ENCODE results near the gene MPZL1.
"Not testable (repeated sequence)": the region's sequence is repeated elsewhere in the genome, so short reads cannot be mapped to it uniquely, and the experiment has no call there.

MPZL1 gene

GRCh38 chr1:167819849-167820683 is 98.3 kb downstream of the MPZL1 start:
- peak in 1 of 5 experiments; percentile 20 for DNase-seq

DNA sequence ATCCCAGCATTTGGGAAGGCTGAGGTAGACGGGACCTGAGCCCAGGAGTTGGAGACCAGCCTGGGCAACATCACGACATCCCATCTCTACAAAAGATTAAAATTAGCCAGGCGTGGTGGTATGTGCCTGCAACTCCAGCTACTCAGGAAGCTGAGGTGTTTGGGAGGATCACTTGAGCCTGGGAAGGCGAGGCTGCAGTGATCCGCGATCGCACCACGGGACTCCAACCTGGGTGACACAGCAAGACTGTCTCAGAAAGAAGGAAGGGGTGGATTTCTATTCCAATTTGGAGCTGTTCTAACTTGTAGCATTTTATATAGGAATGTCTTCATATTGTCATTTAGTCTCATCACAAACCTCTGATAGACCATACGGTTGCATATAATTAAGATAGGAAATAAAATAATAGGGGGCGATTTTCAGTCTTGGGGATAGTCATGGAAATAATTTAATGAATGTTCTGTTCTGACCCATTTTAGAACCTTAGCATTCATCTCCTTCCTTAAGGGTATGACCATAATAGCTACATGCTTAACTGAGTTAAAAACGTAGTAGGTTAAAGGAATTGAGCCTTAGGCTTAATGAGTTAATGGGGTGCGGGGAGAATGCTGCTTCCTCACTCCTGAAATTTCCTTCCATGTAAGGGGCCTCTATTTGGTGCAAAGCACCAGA is 99.0 kb downstream of the MPZL1 start:
- no peak for DNase-seq

DNA sequence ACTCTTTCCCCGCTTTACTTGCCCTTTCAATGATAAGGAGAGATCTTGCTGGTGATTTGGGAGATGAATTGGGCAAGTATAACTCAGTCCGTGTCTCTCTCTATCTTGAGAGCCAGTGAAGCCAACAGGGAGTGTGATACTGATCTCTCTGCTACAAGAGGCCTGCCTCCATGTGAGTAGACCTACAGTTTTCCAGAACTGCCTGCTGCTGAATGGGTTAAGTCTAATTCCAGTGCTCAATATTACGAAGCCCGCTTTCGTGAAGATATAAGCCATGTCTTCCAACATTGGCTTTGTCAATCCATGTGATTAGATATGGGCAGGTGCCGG is 99.5 kb downstream of the MPZL1 start:
- no peak for DNase-seq

DNA sequence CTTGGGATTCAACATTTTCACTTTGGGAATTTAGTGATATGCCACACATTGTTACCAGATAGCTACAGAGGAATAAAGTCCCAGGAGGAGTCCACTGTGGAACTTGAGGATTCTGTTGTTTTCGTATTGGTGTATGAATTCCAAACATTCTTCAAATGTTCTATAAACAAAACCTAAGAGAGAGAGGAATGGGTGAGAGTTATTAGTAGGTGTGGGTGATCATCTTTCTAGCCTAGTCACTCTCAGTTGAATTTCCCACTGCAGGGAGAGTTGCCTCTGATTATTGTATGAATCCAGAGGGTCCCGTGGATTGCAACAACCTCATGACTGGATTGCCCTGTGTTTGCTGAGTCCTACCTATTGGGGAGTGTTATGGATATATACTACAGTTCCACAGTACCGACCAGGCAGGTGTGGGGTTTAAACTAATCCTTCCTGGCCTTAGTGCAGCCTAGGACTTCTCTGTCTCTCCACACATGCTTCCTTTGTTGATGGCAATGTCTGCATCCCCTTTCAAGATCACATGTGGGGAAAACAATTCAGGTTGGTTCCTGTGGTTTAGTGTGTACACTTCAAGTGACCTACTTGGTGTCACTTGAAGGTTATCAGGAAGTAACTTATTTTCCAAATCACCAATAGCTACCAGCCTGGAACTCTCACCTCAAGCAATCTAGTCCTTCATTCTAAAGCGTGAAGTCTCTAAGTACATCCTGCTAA is 100.3 kb downstream of the MPZL1 start:
- peak in 1 of 5 experiments; percentile 11 for DNase-seq

DNA sequence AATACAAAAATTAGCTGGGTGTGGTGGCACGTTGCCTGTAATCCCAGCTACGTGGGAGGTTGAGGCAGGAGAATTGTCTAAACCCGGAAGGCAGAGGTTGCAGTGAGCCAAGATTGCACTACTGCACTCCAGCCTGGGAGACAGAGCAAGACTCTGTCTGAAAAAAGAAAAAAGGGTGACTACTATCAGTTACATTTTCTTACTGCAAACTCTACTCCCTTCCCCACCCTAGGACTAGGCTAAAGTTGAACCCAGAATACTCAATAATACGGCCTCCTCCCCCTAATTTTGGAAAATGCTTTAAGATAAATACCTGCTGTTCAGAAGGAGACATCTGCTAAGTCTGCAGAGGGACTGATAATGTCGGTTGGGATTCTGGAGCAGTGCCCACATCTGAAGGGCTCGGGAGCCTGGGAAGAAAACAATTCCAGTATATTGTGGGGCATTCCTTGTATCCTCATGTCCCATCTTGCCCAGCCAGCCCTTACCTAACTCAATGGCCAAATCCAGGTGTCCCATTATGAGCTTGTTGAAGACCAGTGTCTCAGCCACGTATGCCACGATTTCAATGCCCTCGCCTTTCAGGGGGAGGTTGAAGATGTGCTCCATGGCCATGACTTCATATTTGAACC is 102.5 kb downstream of the MPZL1 start:
- DNase-seq, result no peak

DNA sequence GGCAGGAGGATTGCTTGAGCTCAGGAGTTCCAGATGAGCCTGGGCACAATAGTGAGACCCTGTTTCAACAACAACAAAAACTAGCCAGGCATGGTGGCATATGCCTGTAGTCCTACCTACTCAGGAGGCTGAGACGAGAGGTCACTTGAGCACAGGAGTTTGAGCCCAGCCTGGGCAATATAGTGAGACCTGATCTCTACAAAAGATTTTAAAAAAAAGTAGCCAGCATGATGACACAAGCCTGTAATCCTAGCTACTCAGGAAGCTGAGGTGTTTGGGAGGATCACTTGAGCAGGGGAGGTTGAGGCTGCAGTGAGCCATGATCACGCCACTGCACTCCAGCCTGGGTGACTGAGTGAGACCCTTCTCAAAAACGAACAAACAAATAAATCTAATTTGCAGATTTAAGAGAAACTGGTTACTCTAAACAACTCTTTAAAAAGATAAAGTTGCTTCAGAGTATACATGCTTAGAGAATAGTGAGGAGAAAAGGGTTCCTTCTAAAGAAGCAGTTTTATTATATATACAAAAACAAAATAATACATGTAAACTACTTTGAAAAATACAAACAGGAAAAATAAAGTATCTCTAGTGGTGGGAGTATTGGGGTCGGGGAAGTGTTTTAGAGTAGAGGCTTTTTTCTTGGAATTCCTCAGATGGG is 103.8 kb downstream of the MPZL1 start:
- no peak for DNase-seq

DNA sequence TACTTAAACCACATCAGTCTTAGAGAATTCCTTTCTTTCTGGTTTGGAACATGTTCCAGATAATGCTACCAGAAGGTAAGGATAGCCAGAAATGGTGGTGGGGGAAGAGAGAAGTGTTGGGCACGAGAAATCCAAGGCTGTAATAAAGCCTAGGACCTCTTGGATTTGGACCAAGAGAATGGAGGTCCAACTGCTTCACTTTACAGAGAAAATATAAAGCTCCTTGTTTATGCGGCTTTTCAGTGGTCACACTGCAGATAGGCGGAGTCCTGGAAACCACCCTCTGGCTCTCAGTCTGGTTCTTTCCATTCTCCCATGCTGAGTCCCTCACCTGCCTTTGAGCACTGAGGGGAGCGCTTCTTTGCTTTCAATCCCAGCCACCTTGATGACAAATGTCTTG is 104.3 kb downstream of the MPZL1 start:
- DNase-seq, result no peak

GRCh38 chr1:167829868-167830267 is 108.1 kb downstream of the MPZL1 start:
- no peak for DNase-seq

- DNase-seq, result not testable (repeated sequence)
These were observed 108.9 kb downstream of the MPZL1 start for GRCh38 chr1:167830668-167831067.

- DNase-seq, result no peak
These were observed 110.9 kb downstream of the MPZL1 start for GRCh38 chr1:167832693-167833092.

DNA sequence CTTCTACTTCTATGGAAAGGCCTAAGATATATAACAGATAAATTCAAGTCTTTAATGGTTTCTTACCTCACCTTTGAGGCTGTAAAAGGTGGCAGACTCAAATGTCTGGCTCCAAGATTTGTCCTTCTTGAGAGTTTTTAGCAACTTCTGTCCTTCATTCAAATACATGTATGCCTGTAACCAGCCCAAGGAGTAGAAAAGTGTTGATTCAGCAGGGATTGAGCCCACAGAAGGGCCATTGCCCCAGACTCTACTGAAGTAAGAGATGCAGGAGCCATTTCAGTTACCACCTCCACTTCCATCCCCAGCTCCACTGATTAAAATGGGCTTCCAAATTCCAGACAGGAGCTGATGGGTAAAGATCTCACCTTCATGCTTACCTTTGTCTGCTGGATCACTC is 112.1 kb downstream of the MPZL1 start:
- DNase-seq, result no peak

DNA sequence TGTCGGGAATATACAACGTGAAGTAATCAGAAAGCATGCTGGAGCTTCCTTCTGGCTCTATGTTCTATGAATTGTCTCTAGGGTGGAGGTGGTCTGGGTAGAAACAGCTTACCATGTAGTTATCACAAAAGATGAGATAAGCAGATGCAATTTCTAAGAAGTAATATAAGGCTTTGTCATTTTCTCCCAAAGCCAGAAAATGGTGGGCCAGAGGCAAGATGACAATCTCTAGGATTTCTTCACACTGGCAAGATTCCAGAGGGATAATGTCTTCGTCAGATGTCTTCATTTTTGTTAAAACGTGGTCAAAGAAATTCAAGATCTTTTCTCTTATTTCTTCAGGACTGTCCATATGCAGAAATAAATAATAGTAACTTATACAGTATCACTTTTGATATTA is 114.4 kb downstream of the MPZL1 start:
- no peak for DNase-seq

DNA sequence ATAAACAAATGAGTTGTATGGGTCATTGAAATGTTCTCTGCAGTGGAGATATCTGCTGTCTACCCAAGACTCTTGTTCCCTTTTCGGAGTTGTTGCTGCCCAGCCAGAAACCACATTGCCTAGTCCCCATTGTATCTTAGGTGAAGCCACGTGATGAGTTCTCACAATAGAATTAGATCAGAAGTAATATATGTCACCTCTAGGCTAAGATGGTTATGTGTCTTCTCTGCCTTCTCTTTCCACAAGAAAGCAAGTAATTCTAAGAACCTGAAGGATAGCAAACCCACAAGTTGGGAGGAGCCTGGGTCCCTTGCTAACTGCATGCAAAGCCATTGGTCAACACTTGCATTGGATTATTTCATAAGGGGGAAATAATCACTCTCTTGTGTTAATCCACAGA is 115.5 kb downstream of the MPZL1 start:
- no peak for DNase-seq

- DNase-seq, result no peak
These were observed 117.2 kb downstream of the MPZL1 start for GRCh38 chr1:167839009-167839408.
